K562 (cell line): ENCODE measurements around the gene GFRAL.

ENCODE experiments used
- ZNF23 ChIP-seq: fragments of 250-450 bp; sonication (Bioruptor Pico); IDR thresholded peaks from 2 replicates; pipeline ENCODE4 v1.4.0; 2020; ENCODE audit warnings: mild to moderate bottlenecking
- ZNF766 ChIP-seq: fragments of 200-800 bp; sonication (Bioruptor generic); conservative IDR thresholded peaks from 2 replicates; pipeline ENCODE4 v1.6.1; 2016; ENCODE audit warnings: missing genetic modification characterization, missing compliant biosample characterization

DNA sequence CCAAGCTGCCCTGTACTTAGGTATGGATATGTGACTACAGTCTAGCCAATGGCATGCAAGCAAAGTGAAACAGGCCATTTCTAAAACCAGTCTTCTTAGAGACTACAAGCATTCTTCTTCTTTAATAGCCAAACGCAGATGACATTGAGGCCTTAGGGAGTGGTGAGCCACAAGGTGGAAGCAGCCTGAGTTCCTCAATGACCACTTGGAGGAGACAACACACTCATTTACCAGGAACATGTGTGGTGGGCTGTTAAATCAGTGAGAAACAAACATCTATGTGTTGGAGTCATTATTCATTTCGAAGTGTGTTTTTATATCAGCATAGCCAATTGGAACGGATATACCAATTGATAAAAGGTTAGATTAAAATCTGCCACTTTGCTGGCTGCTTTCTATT, 122.0 kb downstream of the GFRAL start:
- TF ChIP-seq ZNF766 (CRISPR knock-in tag) (no peak), ZNF23 (CRISPR knock-in tag) (no peak)
